22Rv1 (cell line): ENCODE results near the gene PTPRE.

Experiments used
- ZFX ChIP-seq: fragments of 450-650 bp; IDR thresholded peaks from 2 replicates; pipeline ENCODE4 v1.6.1; 2017; ENCODE audit warnings: antibody characterized with exemption, borderline replicate concordance
- TF ChIP-seq, protein P1 (sequence below): fragments of 450-650 bp; IDR thresholded peaks from 2 replicates; pipeline ENCODE4 v1.5.1; 2017; ENCODE audit warnings: mild to moderate bottlenecking

DNA sequence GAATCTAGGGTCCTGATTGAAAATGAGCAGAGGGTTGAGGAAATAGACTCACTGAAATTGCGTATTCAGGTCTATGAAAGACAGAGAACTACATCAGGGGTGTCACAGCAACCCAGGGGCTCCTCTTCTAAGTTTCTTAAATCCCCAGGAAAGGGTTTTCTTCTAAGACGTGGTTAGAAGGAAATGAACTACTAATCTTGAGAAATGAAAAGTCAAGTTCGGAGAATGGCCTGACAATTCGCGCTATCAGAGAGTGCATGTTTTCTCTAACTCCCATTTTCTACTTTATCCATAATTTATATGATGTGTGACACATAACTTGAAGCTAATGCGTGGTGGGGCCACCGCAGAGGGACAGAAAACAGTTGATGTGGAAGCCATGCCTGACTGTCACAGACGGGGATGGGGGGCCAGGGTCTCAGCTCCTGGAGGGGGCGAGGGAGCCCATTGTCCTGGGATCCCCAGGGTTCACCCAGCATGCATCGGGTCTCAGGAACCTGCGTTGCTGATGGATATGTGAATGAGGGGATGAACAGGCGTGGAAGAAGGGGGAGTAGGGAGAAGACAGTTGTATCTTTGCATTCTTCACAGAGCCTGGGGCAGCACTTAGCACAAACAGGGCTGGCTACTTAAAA lies 86.3 kb downstream of the PTPRE start:
- TF ChIP-seq, protein P1, sequence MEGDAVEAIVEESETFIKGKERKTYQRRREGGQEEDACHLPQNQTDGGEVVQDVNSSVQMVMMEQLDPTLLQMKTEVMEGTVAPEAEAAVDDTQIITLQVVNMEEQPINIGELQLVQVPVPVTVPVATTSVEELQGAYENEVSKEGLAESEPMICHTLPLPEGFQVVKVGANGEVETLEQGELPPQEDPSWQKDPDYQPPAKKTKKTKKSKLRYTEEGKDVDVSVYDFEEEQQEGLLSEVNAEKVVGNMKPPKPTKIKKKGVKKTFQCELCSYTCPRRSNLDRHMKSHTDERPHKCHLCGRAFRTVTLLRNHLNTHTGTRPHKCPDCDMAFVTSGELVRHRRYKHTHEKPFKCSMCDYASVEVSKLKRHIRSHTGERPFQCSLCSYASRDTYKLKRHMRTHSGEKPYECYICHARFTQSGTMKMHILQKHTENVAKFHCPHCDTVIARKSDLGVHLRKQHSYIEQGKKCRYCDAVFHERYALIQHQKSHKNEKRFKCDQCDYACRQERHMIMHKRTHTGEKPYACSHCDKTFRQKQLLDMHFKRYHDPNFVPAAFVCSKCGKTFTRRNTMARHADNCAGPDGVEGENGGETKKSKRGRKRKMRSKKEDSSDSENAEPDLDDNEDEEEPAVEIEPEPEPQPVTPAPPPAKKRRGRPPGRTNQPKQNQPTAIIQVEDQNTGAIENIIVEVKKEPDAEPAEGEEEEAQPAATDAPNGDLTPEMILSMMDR, result no peak
- no peak for TF ChIP-seq ZFX
